Ascending aorta (tissue), 2 donors: ENCODE measurements around the gene TSPAN18. TPM values are rescaled to one million over a fixed set of nuclear protein-coding genes. Genes with fewer than 3 reads are reported as not detected.

Experiments
- DNase-seq, 2 donors: peaks; one replicate each; pipeline ENCODE4 v3.0.0-alpha.2; 2019; ENCODE audit warnings: low spot score in 2 of 2
- H3K27ac ChIP-seq, 2 donors: fragments of 200-600 bp; sonication (generic); one replicate each; pipeline ENCODE4 v1.5.1; 2016 to 2017; ENCODE audit warnings: mild to moderate bottlenecking in 1 of 2
- H3K27me3 ChIP-seq: fragments of 200-600 bp; sonication (generic); one replicate; pipeline ENCODE4 v1.5.1; 2017
- H3K36me3 ChIP-seq, 2 donors: fragments of 200-600 bp; sonication (generic); one replicate each; pipeline ENCODE4 v1.5.1; 2016
- H3K4me1 ChIP-seq, 2 donors: fragments of 200-600 bp; sonication (generic); one replicate each; pipeline ENCODE4 v1.5.1; 2016 to 2017; ENCODE audit warnings: mild to moderate bottlenecking in 1 of 2
- H3K4me3 ChIP-seq, 2 donors: fragments of 200-600 bp; sonication (generic); one replicate each; pipeline ENCODE4 v1.5.1; 2016 to 2017; ENCODE audit warnings: mild to moderate bottlenecking in 1 of 2
- H3K9me3 ChIP-seq, 2 donors: fragments of 200-600 bp; sonication (generic); one replicate each; pipeline ENCODE4 v1.5.1; 2016
- intact Hi-C: fragments of 100-400 bp; cut with DNase I; formaldehyde crosslinking; loops from one replicate; pipeline ENCODE4 v1.15.1; 2023
- total RNA-seq: library from RNA; depleted of rRNA; stranded (reverse); fragments of >200 nt; gene quantifications from one replicate; pipeline ENCODE4 v1.1.0, GENCODE V29; 2016
- TF ChIP-seq, protein P1 (sequence below), 3 experiments: fragments of 200-600 bp in 2 of 3; fragments of 450-650 bp in 1 of 3; sonication (generic) in 2 of 3; IDR thresholded peaks; one replicate each; pipeline ENCODE4 v1.5.1; 2016 to 2019; ENCODE audit warnings: antibody characterized with exemption in 3 of 3, mild to moderate bottlenecking in 1 of 3, moderate library complexity in 1 of 3

The TSPAN18 gene
- total RNA-seq, 1 donor from 2014 or later = 21.3 TPM

DNA sequence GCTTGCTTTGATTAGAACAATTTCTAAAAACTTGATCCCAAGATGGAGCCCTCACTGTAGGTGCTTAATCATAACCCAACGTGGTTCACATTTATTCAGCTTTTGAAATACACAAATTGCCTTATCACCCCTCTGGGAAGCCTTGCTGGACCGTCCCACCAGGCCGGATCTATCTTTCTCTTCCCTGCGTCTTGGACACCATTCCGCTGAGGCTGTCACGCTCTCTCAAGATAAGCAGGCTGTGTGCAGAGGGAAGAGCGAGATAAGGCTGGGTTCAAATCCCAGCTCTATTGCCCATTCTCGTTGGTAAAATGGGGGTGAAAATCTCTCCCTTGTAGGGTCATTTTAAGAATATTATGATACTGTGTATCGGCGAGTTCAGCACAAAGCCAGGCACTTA, 244.4 kb downstream of the TSPAN18 start:
- H3K27ac ChIP-seq = no peak overlapping the region
- no peaks in the 10 kb centered on the region for H3K27me3 ChIP-seq
- peaks cover 0 to 8% of the 10 kb centered on the region in 2 donors for H3K4me1 ChIP-seq
- TF ChIP-seq, protein P1, sequence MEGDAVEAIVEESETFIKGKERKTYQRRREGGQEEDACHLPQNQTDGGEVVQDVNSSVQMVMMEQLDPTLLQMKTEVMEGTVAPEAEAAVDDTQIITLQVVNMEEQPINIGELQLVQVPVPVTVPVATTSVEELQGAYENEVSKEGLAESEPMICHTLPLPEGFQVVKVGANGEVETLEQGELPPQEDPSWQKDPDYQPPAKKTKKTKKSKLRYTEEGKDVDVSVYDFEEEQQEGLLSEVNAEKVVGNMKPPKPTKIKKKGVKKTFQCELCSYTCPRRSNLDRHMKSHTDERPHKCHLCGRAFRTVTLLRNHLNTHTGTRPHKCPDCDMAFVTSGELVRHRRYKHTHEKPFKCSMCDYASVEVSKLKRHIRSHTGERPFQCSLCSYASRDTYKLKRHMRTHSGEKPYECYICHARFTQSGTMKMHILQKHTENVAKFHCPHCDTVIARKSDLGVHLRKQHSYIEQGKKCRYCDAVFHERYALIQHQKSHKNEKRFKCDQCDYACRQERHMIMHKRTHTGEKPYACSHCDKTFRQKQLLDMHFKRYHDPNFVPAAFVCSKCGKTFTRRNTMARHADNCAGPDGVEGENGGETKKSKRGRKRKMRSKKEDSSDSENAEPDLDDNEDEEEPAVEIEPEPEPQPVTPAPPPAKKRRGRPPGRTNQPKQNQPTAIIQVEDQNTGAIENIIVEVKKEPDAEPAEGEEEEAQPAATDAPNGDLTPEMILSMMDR (IDR thresholded peaks at IDR 0.05) = no peak
- DNase-seq = no peak
- H3K36me3 ChIP-seq = no peaks in the 10 kb centered on the region
- no peak overlapping the region for H3K4me3 ChIP-seq
- intact Hi-C loops = no loop called here
- no peaks in the 10 kb centered on the region for H3K9me3 ChIP-seq

DNA sequence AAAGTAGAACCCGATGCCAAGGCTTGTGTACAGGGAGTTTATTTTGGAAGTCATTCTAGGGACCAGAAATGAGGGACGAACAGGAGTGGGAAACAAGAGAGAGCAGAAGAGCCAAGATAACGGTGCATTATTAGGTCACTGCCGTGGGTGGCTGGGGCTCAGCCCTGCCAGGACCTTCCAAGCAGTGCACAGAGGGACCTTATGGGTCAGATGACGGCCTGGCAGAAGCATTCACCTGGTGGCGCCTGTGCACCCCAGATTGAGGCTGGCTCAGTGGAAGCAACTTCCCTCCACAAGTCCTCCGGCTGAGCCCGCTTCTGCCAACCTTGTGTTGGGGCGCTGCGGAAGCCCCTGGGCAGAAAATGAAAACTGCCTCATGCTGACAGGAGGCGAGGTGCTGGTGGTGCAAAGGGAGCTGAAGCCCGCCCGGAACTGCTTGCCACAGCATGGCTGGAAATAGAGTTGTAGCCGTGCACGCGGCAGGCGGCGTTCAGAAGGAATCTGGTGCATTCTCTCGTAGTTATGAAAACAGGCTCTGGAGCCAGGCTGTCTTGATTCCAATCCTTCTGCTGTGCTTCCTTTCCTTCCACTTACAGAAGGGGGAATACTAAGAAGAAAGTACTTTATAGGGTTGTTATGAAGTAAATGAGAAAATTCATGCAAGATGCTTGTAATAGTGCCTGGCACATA, 246.1 kb downstream of the TSPAN18 start:
- no peak for DNase-seq
- Histone ChIP-seq H3K27me3 (no peaks in the 10 kb centered on the region), H3K36me3 (no peaks in the 10 kb centered on the region), H3K27ac (no peak overlapping the region), H3K9me3 (no peaks in the 10 kb centered on the region), H3K4me3 (no peak overlapping the region), H3K4me1 (peaks cover 0 to 8% of the 10 kb centered on the region in 2 donors)
- intact Hi-C loops = no loop called here
- TF ChIP-seq, protein P1 (IDR thresholded peaks at IDR 0.05) = no peak

DNA sequence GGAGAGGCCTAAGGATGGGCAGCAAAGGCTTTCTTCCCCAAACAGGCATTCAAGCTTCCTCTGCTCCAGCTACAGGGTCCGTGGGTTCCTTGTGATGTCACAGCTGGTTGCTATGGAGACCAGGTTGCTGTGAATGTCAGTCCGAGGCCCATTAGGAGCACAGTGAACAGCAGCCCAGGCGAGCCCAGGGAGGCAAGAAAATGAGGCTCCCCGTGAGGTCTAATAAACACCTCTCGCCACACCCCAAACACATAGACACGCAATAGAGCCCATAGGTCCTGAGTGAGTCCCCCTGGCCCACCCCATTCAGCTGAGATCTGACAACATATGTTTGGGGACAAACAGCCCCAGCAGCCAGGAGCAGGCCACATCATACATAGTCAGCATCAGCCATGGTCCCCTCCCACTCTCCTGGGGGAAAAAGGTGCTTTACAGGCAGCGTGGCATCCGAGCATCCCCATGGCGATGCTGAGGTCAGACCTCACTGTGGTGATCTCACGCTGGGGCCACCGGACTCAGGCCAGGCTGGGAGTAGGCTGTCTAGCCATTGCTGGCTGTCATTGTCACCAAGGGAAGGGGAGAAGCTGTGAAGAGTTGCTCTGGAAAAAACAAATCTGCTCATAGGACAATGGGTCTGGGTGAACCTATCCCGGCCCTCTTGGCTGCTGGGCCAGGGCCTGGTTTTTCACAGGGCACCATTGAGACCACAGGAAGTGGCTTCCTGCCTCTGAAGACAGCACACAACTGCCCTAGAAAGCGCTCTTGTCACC, 247.1 kb downstream of the TSPAN18 start:
- TF ChIP-seq, protein P1 (IDR thresholded peaks at IDR 0.05) = no peak
- Histone ChIP-seq H3K27ac (no peak overlapping the region), H3K27me3 (no peaks in the 10 kb centered on the region), H3K9me3 (no peaks in the 10 kb centered on the region), H3K36me3 (no peaks in the 10 kb centered on the region), H3K4me1 (peaks cover 0 to 8% of the 10 kb centered on the region in 2 donors), H3K4me3 (no peak overlapping the region)
- intact Hi-C loops = no loop called here
- DNase-seq = no peak

DNA sequence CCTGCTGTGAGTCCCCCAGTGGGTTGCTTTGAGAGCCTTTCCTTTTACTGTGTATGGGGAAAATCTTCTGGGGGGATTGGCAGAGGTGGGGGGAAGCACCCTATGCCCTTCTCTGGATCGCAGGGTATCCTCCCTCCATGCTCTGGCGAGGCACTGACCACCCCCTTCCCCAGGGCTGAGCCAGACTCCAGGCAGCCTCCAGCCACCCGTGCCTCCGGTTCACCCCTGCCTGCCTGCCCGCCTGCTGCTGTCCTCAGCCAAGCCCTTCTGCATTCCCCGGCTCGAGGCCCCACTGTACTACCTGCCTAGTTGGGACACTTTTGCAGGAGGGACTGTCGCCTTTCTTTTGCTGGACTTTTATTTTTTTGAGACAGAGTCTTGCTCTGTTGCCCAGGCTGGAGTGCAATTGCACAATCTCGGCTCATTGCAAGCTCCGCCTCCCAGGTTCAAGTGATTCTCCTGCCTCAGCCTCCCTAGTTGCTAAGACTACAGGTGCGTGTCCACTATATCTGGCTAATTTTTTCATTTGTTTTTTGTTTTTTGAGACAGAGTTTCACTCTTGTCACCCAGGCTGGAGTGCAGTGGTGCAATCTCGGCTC, 247.7 kb downstream of the TSPAN18 start:
- TF ChIP-seq, protein P1 (IDR thresholded peaks at IDR 0.05) = no peak
- intact Hi-C loops = no loop called here
- Histone ChIP-seq H3K27me3 (no peaks in the 10 kb centered on the region), H3K36me3 (no peaks in the 10 kb centered on the region), H3K4me3 (no peak overlapping the region), H3K9me3 (no peaks in the 10 kb centered on the region), H3K27ac (no peak overlapping the region), H3K4me1 (peaks cover 0 to 8% of the 10 kb centered on the region in 2 donors)
- DNase-seq = no peak

DNA sequence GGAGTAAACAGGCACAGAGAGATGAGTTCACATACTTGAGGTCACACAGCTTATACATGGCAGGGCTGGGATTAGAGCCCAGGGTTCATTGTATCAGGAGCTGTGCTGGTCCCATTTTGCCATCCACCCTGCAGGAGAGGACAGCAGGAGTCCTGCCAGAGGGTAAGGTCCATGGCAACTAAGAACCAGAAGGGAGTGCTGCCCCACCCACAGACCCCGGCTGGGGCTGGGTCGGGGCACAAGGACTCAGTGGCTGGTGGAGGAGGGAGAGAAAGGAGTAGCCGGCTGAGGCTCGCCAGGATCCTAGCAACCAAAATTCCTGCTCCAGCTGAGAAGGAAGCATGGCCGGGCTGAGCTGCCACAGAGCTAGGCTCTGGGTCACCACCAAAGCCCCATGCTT, 249.8 kb downstream of the TSPAN18 start:
- Histone ChIP-seq H3K9me3 (no peaks in the 10 kb centered on the region), H3K36me3 (no peaks in the 10 kb centered on the region), H3K4me1 (peaks cover 0 to 8% of the 10 kb centered on the region in 2 donors), H3K27me3 (no peaks in the 10 kb centered on the region), H3K27ac (no peak overlapping the region), H3K4me3 (no peak overlapping the region)
- intact Hi-C loops = no loop called here
- DNase-seq = no peak
- TF ChIP-seq, protein P1 (IDR thresholded peaks at IDR 0.05) = no peak
